ENCODE data around the gene SPARCL1. TPM values are rescaled to one million over a fixed set of nuclear protein-coding genes. Genes with fewer than 3 reads are reported as not detected.

Gene SPARCL1
- total and polyA plus RNA-seq, 2 donors (not counting 3 experiments of a cell fraction or from before 2014, with no cell fraction given): not detected

DNA sequence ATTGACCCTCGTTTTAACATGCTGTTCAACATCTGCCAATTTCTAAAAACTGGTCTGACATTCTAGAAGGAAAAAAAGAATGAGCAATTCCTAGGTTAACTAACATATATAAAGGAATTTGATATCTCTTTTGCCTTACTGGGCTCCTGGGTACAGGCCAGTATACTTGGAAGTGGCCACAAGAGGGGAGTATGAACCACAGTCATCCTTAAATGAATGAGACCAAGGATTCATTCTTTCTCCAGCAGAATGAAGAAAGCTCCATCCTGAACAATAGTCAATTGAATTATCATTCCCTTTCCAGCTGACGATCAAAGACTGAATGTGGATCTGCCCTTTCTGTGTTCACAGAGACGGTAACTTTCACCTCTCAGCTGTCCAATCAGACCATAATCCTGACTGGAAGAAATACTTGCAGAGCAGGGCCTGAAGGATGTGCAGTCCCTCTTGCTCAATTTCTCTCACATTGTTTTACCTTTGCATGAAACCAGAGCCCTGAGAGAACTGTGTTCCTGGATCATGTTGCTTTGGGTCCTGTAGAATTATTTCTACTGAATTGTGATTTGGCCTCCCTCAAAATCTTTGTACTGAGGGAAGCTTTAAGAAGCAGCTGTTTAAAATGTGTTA is 14.8 kb upstream of the SPARCL1 start:
- Histone ChIP-seq H3K4me1 (ENCODE audit: control insufficient read depth, extremely low read depth, insufficient read depth, low read length) (no peaks in the 10 kb centered on the region), H3K36me3 (ENCODE audit: control insufficient read depth in 2 of 2, extremely low read depth in 1 of 2, insufficient read depth in 2 of 2, low read length in 2 of 2) (no peaks in the 10 kb centered on the region), H4K20me1 (replicated peaks; ENCODE audit: control insufficient read depth, extremely low read depth, insufficient read depth, low read length) (no peaks in the 10 kb centered on the region), H3K27ac (ENCODE audit: insufficient read depth, low read depth, low read length) (no peak overlapping the region), H3K27me3 (ENCODE audit: control insufficient read depth in 2 of 2, insufficient read depth in 2 of 2, low read length in 2 of 2) (peaks cover 0 to 3% of the 10 kb centered on the region in 2 experiments), H3K79me2 (ENCODE audit: control insufficient read depth, insufficient read depth, low read length) (no peaks in the 10 kb centered on the region), H3K9me3 (replicated peaks; ENCODE audit: control insufficient read depth, insufficient read depth, low read length) (no peaks in the 10 kb centered on the region), H2AFZ (ENCODE audit: low read depth, low read length) (no peak overlapping the region), H3K9me1 (replicated peaks; ENCODE audit: control insufficient read depth, extremely low read depth, insufficient read depth, low read length) (no peaks in the 10 kb centered on the region), H3K4me3 (replicated peaks in 1 of 3; ENCODE audit: insufficient read depth in 1 of 3, low read depth in 1 of 3, low read length in 3 of 3) (no peak overlapping the region), H3K9ac (replicated peaks; ENCODE audit: extremely low read depth, insufficient read depth, low read length) (no peak overlapping the region), H3K4me2 (ENCODE audit: insufficient read depth, low read length) (no peak overlapping the region)
- BruUV-seq (replicated peaks): no TSS peak
- CTCF ChIA-PET: interaction anchor here (0.6 to 3.9 kb wide), 34 partner anchors 9 to 971 kb away, joined by 3 to 130 read pairs (median 4); partner anchors contain the start of gene SPARCL1
- DNase-seq (ENCODE audit: low read depth, low spot score): peak; percentile 48
- FAIRE-seq: peak; percentile 78
- dilution Hi-C loops (cut with MboI; ENCODE audit: extremely low pct_ligation_motif_present, low sequenced_read_pairs): no loop called here
- POLR2A ChIA-PET: no interaction called here
- intact Hi-C loops (cut with micrococcal nuclease): loop anchor here (1.0 kb wide), 2 partner anchors 135 to 295 kb away; no protein-coding TSS in a partner anchor
- no peak for TF ChIP-seq GATA2 (IDR thresholded peaks at IDR 0.05; ENCODE audit: insufficient read depth, insufficient read length, low read depth, low read length)
- TF ChIP-seq, protein P1, sequence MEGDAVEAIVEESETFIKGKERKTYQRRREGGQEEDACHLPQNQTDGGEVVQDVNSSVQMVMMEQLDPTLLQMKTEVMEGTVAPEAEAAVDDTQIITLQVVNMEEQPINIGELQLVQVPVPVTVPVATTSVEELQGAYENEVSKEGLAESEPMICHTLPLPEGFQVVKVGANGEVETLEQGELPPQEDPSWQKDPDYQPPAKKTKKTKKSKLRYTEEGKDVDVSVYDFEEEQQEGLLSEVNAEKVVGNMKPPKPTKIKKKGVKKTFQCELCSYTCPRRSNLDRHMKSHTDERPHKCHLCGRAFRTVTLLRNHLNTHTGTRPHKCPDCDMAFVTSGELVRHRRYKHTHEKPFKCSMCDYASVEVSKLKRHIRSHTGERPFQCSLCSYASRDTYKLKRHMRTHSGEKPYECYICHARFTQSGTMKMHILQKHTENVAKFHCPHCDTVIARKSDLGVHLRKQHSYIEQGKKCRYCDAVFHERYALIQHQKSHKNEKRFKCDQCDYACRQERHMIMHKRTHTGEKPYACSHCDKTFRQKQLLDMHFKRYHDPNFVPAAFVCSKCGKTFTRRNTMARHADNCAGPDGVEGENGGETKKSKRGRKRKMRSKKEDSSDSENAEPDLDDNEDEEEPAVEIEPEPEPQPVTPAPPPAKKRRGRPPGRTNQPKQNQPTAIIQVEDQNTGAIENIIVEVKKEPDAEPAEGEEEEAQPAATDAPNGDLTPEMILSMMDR (IDR thresholded peaks at IDR 0.05; ENCODE audit: extremely low read depth in 1 of 2, insufficient read depth in 1 of 2, low read depth in 1 of 2, low read length in 2 of 2): peak; percentile 29 to 47

DNA sequence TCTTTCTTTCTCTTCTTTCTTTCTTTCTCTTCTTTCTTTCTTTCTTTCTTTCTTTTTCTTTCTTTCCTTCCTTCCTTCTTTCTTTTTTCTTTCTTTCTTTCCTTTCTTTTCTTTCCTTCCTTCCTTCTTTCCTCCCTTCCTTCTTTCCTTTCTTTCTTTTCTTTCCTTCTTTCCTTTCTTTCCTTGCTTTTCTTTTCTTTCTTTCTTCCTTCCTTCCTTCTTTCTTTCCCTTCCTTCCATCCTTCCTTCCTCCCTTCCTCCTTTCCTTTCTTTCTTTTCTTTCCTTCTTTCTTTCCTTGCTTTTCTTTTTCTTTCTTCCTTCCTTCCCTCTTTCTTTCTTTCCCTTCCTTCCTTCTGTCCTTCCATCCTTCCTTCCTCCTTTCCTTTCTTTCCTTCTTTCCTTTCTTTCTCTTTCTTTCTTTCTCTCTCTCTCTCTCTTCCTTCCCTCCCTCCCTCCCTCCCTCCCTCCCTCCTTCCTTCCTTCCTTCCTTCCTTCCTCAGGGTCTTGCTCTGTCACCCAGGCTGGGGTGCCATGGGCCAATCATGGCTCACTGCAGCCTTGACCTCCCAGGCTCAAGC is 13.6 kb upstream of the SPARCL1 start:
- no peaks in the 10 kb centered on the region for H3K36me3 ChIP-seq (ENCODE audit: control insufficient read depth in 2 of 2, extremely low read depth in 1 of 2, insufficient read depth in 2 of 2, low read length in 2 of 2)

More for the DNA sequence above, 13.6 kb upstream of the SPARCL1 start:
- H3K79me2 ChIP-seq (ENCODE audit: control insufficient read depth, insufficient read depth, low read length): no peaks in the 10 kb centered on the region
- no peak for DNase-seq (ENCODE audit: low read depth, low spot score)
- H3K4me2 ChIP-seq (ENCODE audit: insufficient read depth, low read length): no peak overlapping the region
- no TSS peak for BruUV-seq (replicated peaks)
- H4K20me1 ChIP-seq (replicated peaks; ENCODE audit: control insufficient read depth, extremely low read depth, insufficient read depth, low read length): no peaks in the 10 kb centered on the region
- dilution Hi-C loops (cut with MboI; ENCODE audit: extremely low pct_ligation_motif_present, low sequenced_read_pairs): no loop called here
- H3K9me1 ChIP-seq (replicated peaks; ENCODE audit: control insufficient read depth, extremely low read depth, insufficient read depth, low read length): no peaks in the 10 kb centered on the region
- POLR2A ChIA-PET: no interaction called here
- H3K9me3 ChIP-seq (replicated peaks; ENCODE audit: control insufficient read depth, insufficient read depth, low read length): no peaks in the 10 kb centered on the region
- peaks cover 0 to 3% of the 10 kb centered on the region in 2 experiments for H3K27me3 ChIP-seq (ENCODE audit: control insufficient read depth in 2 of 2, insufficient read depth in 2 of 2, low read length in 2 of 2)
- H3K27ac ChIP-seq (ENCODE audit: insufficient read depth, low read depth, low read length): no peak overlapping the region
- CTCF ChIA-PET: interaction anchor here (0.7 to 3.9 kb wide), 4 partner anchors 14 to 1962 kb away, joined by 3 to 130 read pairs (median 62); no protein-coding TSS in a partner anchor
- H3K9ac ChIP-seq (replicated peaks; ENCODE audit: extremely low read depth, insufficient read depth, low read length): no peak overlapping the region
- TF ChIP-seq GATA2 (IDR thresholded peaks at IDR 0.05; ENCODE audit: insufficient read depth, insufficient read length, low read depth, low read length): no peak
- TF ChIP-seq FOS (IDR thresholded peaks at IDR 0.05; ENCODE audit: borderline replicate concordance, insufficient read depth, low read length): no peak
- TF ChIP-seq, protein P2, sequence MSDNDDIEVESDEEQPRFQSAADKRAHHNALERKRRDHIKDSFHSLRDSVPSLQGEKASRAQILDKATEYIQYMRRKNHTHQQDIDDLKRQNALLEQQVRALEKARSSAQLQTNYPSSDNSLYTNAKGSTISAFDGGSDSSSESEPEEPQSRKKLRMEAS (IDR thresholded peaks at IDR 0.05; ENCODE audit: insufficient read depth, insufficient read length): no peak
- TF ChIP-seq MYC (IDR thresholded peaks at IDR 0.05; ENCODE audit: low read depth, low read length): no peak
- TF ChIP-seq POLR2A (IDR thresholded peaks at IDR 0.05; ENCODE audit: low read depth, low read length): no peak
- no peak for TF ChIP-seq EZH2 (IDR thresholded peaks at IDR 0.05; ENCODE audit: borderline replicate concordance, low read depth, low read length, severe bottlenecking)
- TF ChIP-seq, protein P1 (IDR thresholded peaks at IDR 0.05; ENCODE audit: extremely low read depth in 1 of 2, insufficient read depth in 1 of 2, low read depth in 1 of 2, low read length in 2 of 2): no peak
- no peak for TF ChIP-seq POLR2AphosphoS5 (IDR thresholded peaks at IDR 0.05; ENCODE audit: insufficient read depth, low read depth, low read length)
- no peak for TF ChIP-seq JUN (IDR thresholded peaks at IDR 0.05; ENCODE audit: borderline replicate concordance, insufficient read depth, insufficient read length, low read depth)
- no peak overlapping the region for H3K4me3 ChIP-seq (replicated peaks in 1 of 3; ENCODE audit: insufficient read depth in 1 of 3, low read depth in 1 of 3, low read length in 3 of 3)
- H3K4me1 ChIP-seq (ENCODE audit: control insufficient read depth, extremely low read depth, insufficient read depth, low read length): no peaks in the 10 kb centered on the region
- no peak overlapping the region for H2AFZ ChIP-seq (ENCODE audit: low read depth, low read length)
- FAIRE-seq: no peak
- intact Hi-C loops (cut with micrococcal nuclease): loop anchor here (1.0 kb wide), 1 partner anchor 136 kb away; no protein-coding TSS in a partner anchor

All from endothelial cell of umbilical vein (primary cell).